HCT116 (cell line): ENCODE data around the gene IPO11. TPM values are rescaled to one million over a fixed set of nuclear protein-coding genes. Genes with fewer than 3 reads are reported as not detected.
"Not testable (repeated sequence)": the region's sequence is repeated elsewhere in the genome, so short reads cannot be mapped to it uniquely, and the experiment has no call there.

ENCODE experiments used
- ATAC-seq: fragments of 200-7000 bp; cut with Tn5 transposase; 2 replicates; pipeline ENCODE4 v1.9.1; 2020; ENCODE audit warnings: mild to moderate bottlenecking, moderate library complexity
- BruUV-seq: library from RNA; stranded (reverse); fragments of 400-500 nt; replicated peaks from 2 replicates; lab custom pipeline; 2021; lab: Mats Ljungman, UMichigan
- CTCF ChIA-PET: fragments of 300-600 bp; sonication (Branson Sonifier 250); formaldehyde crosslinking; loops from one replicate; lab custom pipeline; 2021; ENCODE audit warnings: antibody characterized with exemption; lab: Charles Lee
- POLR2A ChIA-PET: fragments of 300-600, 350-600 bp; sonication (Branson Sonifier 250); formaldehyde crosslinking; loops from one replicate; lab custom pipeline; 2021; ENCODE audit warnings: antibody characterized with exemption; lab: Charles Lee
- RAD21 ChIA-PET, 2 experiments: fragments of 300-600 bp; sonication (Branson Sonifier 250); formaldehyde crosslinking; loops; one replicate each; lab custom pipeline; 2023; ENCODE audit warnings: low total read pairs in 2 of 2; ENCODE audit not compliant: uncharacterized antibody in 2 of 2, unreplicated experiment in 2 of 2, low non-redundant PET in 1 of 2; lab: Charles Lee
- DNase-seq: peaks from one replicate; pipeline ENCODE4 v3.0.0-alpha.2; 2010; ENCODE audit warnings: low read depth, low spot score
- H2AFZ ChIP-seq: fragments of 200-600 bp; shearing (Covaris generic), sonication (generic); 2 replicates; pipeline ENCODE4 v1.6.1; 2017; ENCODE audit warnings: low read depth, mixed run types, mixed read lengths, antibody characterized with exemption, low read length; ENCODE audit not compliant: poor library complexity, severe bottlenecking
- H3K27ac ChIP-seq: 2 replicates; pipeline ENCODE4 v1.5.1; 2012; ENCODE audit warnings: low read depth, low read length
- H3K27me3 ChIP-seq: fragments of 200-600 bp; sonication (generic); 2 replicates; pipeline ENCODE4 v1.6.1; 2016; ENCODE audit warnings: mixed run types, low read length, mixed read lengths; ENCODE audit not compliant: insufficient read depth
- H3K36me3 ChIP-seq, 2 experiments: fragments of 200-500 bp in 1 of 2; fragments of 200-600 bp in 1 of 2; sonication (Bioruptor generic) in 1 of 2; sonication (generic) in 1 of 2; 2 replicates each; pipeline versions ENCODE4 v1.5.1 to v1.6.1; 2014 to 2016; ENCODE audit warnings: low read length in 2 of 2, inconsistent platforms in 1 of 2, mixed read lengths in 1 of 2, mixed run types in 1 of 2; ENCODE audit not compliant: insufficient read depth in 2 of 2, control insufficient read depth in 1 of 2
- H3K4me1 ChIP-seq, 2 experiments: fragments of 200-600 bp in 1 of 2; sonication (generic) in 1 of 2; 2 replicates each; pipeline versions ENCODE4 v1.5.1 to v1.6.1; 2012 to 2017; ENCODE audit warnings: low read length in 2 of 2, inconsistent platforms in 1 of 2, mild to moderate bottlenecking in 1 of 2, mixed read lengths in 1 of 2, mixed run types in 1 of 2, moderate library complexity in 1 of 2; ENCODE audit not compliant: insufficient read depth in 2 of 2, control insufficient read depth in 1 of 2
- H3K4me2 ChIP-seq: fragments of 200-600 bp; sonication (generic); 2 replicates; pipeline ENCODE4 v1.6.1; 2017; ENCODE audit warnings: mixed run types, low read length, mixed read lengths
- H3K4me3 ChIP-seq, 2 experiments: fragments of 200-600 bp in 1 of 2; sonication (generic) in 1 of 2; replicated peaks in 1 of 2; 2 replicates each; pipeline ENCODE4 v1.5.1; 2011 to 2016; ENCODE audit warnings: low read length in 2 of 2, control low read depth in 1 of 2, low read depth in 1 of 2, mild to moderate bottlenecking in 1 of 2, mixed read lengths in 1 of 2, mixed run types in 1 of 2
- H3K79me2 ChIP-seq: fragments of 200-600 bp; sonication (generic); 2 replicates; pipeline ENCODE4 v1.6.1; 2017; ENCODE audit warnings: mild to moderate bottlenecking, mixed run types, low read length, moderate library complexity, mixed read lengths; ENCODE audit not compliant: insufficient read depth
- H3K9ac ChIP-seq: fragments of 200-600 bp; sonication (generic); 2 replicates; pipeline ENCODE4 v1.6.1; 2016; ENCODE audit warnings: low read length, mixed read lengths
- H3K9me2 ChIP-seq: fragments of 200-600 bp; sonication (generic), shearing (Covaris generic); 2 replicates; pipeline ENCODE4 v1.6.1; 2017; ENCODE audit warnings: mixed run types, mild to moderate bottlenecking, moderate library complexity; ENCODE audit not compliant: insufficient read depth
- H3K9me3 ChIP-seq, 2 experiments: fragments of 200-500 bp in 1 of 2; fragments of 200-600 bp in 1 of 2; sonication (Bioruptor generic) in 1 of 2; sonication (generic) in 1 of 2; 2 replicates each; pipeline ENCODE4 v1.6.1; 2014 to 2017; ENCODE audit warnings: low read length in 2 of 2, mixed read lengths in 2 of 2, inconsistent platforms in 1 of 2, low read depth in 1 of 2, mild to moderate bottlenecking in 1 of 2, mixed run types in 1 of 2, moderate library complexity in 1 of 2; ENCODE audit not compliant: control insufficient read depth in 1 of 2, insufficient read depth in 1 of 2
- H4K20me1 ChIP-seq: fragments of 200-600 bp; sonication (generic), shearing (Covaris generic); 2 replicates; pipeline ENCODE4 v1.6.1; 2017; ENCODE audit warnings: mixed run types, mild to moderate bottlenecking, moderate library complexity; ENCODE audit not compliant: insufficient read depth
- CEBPB ChIP-seq: IDR thresholded peaks from 2 replicates; pipeline ENCODE4 v1.6.1; 2012; ENCODE audit warnings: low read depth
- EZH2 ChIP-seq: fragments of 200-600 bp; sonication (generic); IDR thresholded peaks from 2 replicates; pipeline ENCODE4 v1.6.1; 2017; ENCODE audit warnings: antibody characterized with exemption, mixed run types
- RAD21 ChIP-seq: IDR thresholded peaks from 2 replicates; pipeline ENCODE4 v1.6.1; 2012; ENCODE audit warnings: low read depth, mild to moderate bottlenecking
- YY1 ChIP-seq: IDR thresholded peaks from 2 replicates; pipeline ENCODE4 v1.6.1; 2011; ENCODE audit warnings: low read length, low read depth, moderate library complexity, mild to moderate bottlenecking; ENCODE audit not compliant: insufficient replicate concordance; ENCODE audit errors: extremely low read depth
- ZFX ChIP-seq: fragments of 450-650 bp; IDR thresholded peaks from 2 replicates; pipeline ENCODE4 v1.6.1; 2017
- ZNF274 ChIP-seq: fragments of 200-500 bp; sonication (Bioruptor generic); IDR thresholded peaks from 2 replicates; pipeline ENCODE4 v1.6.1; 2014; ENCODE audit warnings: mild to moderate bottlenecking, low read depth, low read length, inconsistent platforms
- intact Hi-C: fragments of 100-400 bp; cut with micrococcal nuclease; formaldehyde crosslinking; loops from 2 replicates; pipeline ENCODE4 v1.10.0; 2022
- total RNA-seq: library from RNA; stranded (reverse); gene quantifications from one replicate; pipeline ENCODE4 v1.2.1, GENCODE V29; 2021; ENCODE audit not compliant: unreplicated experiment
- TF ChIP-seq, protein P1 (sequence below): IDR thresholded peaks from 2 replicates; pipeline ENCODE4 v1.6.1; 2011; ENCODE audit warnings: mild to moderate bottlenecking, low read length, moderate library complexity; ENCODE audit not compliant: insufficient replicate concordance; ENCODE audit errors: extremely low read depth
- TF ChIP-seq, protein P2 (sequence below), 3 experiments: fragments of 200-600 bp in 1 of 3; sonication (generic) in 1 of 3; IDR thresholded peaks in 2 of 3; conservative IDR thresholded peaks in 1 of 3; 2 replicates each; pipeline ENCODE4 v1.5.1; 2012 to 2017; ENCODE audit warnings: low read depth in 2 of 3, low read length in 2 of 3, antibody characterized with exemption in 1 of 3, borderline replicate concordance in 1 of 3, control low read depth in 1 of 3, mild to moderate bottlenecking in 1 of 3, mixed read lengths in 1 of 3, mixed run types in 1 of 3, moderate library complexity in 1 of 3; ENCODE audit not compliant: insufficient read depth in 1 of 3

IPO11 gene
- total RNA-seq, 1 experiment from 2014 or later = 55.1 TPM

- no peak overlapping the region for H3K9ac ChIP-seq
- ChIA-PET POLR2A (no interaction called here), CTCF (no interaction called here), RAD21 (no interaction called here)
- H3K79me2 ChIP-seq = no peaks in the 10 kb centered on the region
- ATAC-seq (no peak), DNase-seq (no peak)
- no peaks in the 10 kb centered on the region for H4K20me1 ChIP-seq
- no peaks in the 10 kb centered on the region for H3K4me1 ChIP-seq
- H3K9me3 ChIP-seq = no peaks in the 10 kb centered on the region
- H2AFZ ChIP-seq = no peak overlapping the region
- H3K4me2 ChIP-seq = no peak overlapping the region
- H3K9me2 ChIP-seq = no peaks in the 10 kb centered on the region
- intact Hi-C loops = no loop called here
- H3K4me3 ChIP-seq = no peak overlapping the region
- no peaks in the 10 kb centered on the region for H3K36me3 ChIP-seq
- no peak overlapping the region for H3K27ac ChIP-seq
- no TSS peak for BruUV-seq
- no peaks in the 10 kb centered on the region for H3K27me3 ChIP-seq
- TF ChIP-seq, protein P1, sequence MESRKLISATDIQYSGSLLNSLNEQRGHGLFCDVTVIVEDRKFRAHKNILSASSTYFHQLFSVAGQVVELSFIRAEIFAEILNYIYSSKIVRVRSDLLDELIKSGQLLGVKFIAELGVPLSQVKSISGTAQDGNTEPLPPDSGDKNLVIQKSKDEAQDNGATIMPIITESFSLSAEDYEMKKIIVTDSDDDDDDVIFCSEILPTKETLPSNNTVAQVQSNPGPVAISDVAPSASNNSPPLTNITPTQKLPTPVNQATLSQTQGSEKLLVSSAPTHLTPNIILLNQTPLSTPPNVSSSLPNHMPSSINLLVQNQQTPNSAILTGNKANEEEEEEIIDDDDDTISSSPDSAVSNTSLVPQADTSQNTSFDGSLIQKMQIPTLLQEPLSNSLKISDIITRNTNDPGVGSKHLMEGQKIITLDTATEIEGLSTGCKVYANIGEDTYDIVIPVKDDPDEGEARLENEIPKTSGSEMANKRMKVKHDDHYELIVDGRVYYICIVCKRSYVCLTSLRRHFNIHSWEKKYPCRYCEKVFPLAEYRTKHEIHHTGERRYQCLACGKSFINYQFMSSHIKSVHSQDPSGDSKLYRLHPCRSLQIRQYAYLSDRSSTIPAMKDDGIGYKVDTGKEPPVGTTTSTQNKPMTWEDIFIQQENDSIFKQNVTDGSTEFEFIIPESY = no peak
- TF ChIP-seq ZFX = no peak
- TF ChIP-seq YY1 = no peak
- TF ChIP-seq ZNF274 = no peak
- no peak for TF ChIP-seq RAD21
- TF ChIP-seq EZH2 = no peak
- TF ChIP-seq, protein P2, sequence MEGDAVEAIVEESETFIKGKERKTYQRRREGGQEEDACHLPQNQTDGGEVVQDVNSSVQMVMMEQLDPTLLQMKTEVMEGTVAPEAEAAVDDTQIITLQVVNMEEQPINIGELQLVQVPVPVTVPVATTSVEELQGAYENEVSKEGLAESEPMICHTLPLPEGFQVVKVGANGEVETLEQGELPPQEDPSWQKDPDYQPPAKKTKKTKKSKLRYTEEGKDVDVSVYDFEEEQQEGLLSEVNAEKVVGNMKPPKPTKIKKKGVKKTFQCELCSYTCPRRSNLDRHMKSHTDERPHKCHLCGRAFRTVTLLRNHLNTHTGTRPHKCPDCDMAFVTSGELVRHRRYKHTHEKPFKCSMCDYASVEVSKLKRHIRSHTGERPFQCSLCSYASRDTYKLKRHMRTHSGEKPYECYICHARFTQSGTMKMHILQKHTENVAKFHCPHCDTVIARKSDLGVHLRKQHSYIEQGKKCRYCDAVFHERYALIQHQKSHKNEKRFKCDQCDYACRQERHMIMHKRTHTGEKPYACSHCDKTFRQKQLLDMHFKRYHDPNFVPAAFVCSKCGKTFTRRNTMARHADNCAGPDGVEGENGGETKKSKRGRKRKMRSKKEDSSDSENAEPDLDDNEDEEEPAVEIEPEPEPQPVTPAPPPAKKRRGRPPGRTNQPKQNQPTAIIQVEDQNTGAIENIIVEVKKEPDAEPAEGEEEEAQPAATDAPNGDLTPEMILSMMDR (IDR thresholded peaks at IDR 0.05 in 2 of 3, conservative IDR thresholded peaks at IDR 0.05 in 1 of 3; ENCODE audit: borderline replicate concordance in 1 of 3, insufficient read depth in 1 of 3, low read depth in 2 of 3, low read length in 2 of 3) = no peak
- no peak for TF ChIP-seq CEBPB
- TF ChIP-seq, all 23 proteins: peak for 0
These were observed 258.9 kb downstream of the IPO11 start for GRCh38 chr5:62671479-62671878.

DNA sequence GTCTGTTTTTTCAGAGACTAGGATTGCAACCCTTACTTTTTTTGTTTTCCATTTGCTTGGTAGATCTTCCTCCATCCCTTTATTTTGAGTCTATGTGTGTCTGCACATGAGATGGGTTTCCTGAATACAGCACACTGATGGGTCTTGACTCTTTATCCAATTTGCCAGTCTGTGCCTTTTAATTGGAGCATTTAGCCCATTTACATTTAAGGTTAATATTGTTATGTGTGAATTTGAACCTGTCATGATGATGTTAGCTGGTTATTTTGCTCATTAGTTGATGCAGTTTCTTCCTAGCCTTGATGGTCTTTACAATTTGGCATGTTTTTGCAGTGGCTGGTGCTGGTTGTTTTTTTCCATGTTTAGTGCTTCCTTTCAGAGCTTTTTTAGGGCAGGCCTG is 264.0 kb downstream of the IPO11 start:
- H3K9me2 ChIP-seq, H3K36me3 ChIP-seq, H3K9me3 ChIP-seq, H3K79me2 ChIP-seq, H4K20me1 ChIP-seq, H3K27ac ChIP-seq, POLR2A ChIA-PET, H3K4me1 ChIP-seq, H3K4me3 ChIP-seq, H2AFZ ChIP-seq, RAD21 ChIA-PET, ATAC-seq, DNase-seq, CTCF ChIA-PET, H3K27me3 ChIP-seq, H3K4me2 ChIP-seq, intact Hi-C loops, BruUV-seq, H3K9ac ChIP-seq: not testable (repeated sequence)
